Neuronal stem cell (in vitro differentiated cells): ENCODE measurements around the gene CFAP221.

Experiments used
- DNase-seq: peaks from one replicate; pipeline ENCODE4 v3.0.0-alpha.2; 2013; ENCODE audit warnings: low spot score
- H2AFZ ChIP-seq: one replicate; pipeline ENCODE4 v1.6.1; 2013; ENCODE audit warnings: mild to moderate bottlenecking, low read length, inconsistent platforms
- H2AK5ac ChIP-seq: 2 replicates; pipeline ENCODE4 v1.6.1; 2013; ENCODE audit warnings: low read depth, mild to moderate bottlenecking, inconsistent platforms, low read length, moderate library complexity, mixed read lengths
- H2BK120ac ChIP-seq: 2 replicates; pipeline ENCODE4 v1.6.1; 2013; ENCODE audit warnings: low read depth, mild to moderate bottlenecking, inconsistent platforms, low read length, moderate library complexity, mixed read lengths
- H2BK12ac ChIP-seq: one replicate; pipeline ENCODE4 v1.6.1; 2013; ENCODE audit warnings: low read length, inconsistent platforms
- H2BK15ac ChIP-seq: 2 replicates; pipeline ENCODE4 v1.6.1; 2013; ENCODE audit warnings: mild to moderate bottlenecking, low read length, inconsistent platforms, mixed read lengths
- H2BK5ac ChIP-seq: one replicate; pipeline ENCODE4 v1.6.1; 2013; ENCODE audit warnings: inconsistent platforms, mild to moderate bottlenecking, low read length, moderate library complexity
- H3K14ac ChIP-seq: one replicate; pipeline ENCODE4 v1.6.1; 2013; ENCODE audit warnings: low read length, inconsistent platforms
- H3K18ac ChIP-seq: 2 replicates; pipeline ENCODE4 v1.6.1; 2013; ENCODE audit warnings: low read length, inconsistent platforms
- H3K23ac ChIP-seq: 2 replicates; pipeline ENCODE4 v1.6.1; 2013; ENCODE audit warnings: low read depth, mild to moderate bottlenecking, mixed read lengths, low read length, inconsistent platforms; ENCODE audit not compliant: poor library complexity
- H3K27ac ChIP-seq: replicated peaks from 3 replicates; pipeline ENCODE4 v1.5.1; 2013; ENCODE audit warnings: low read length, inconsistent platforms
- H3K27me3 ChIP-seq, 3 experiments: 2 replicates each; pipeline ENCODE4 v1.6.1; 2013; ENCODE audit warnings: low read length in 3 of 3, mild to moderate bottlenecking in 2 of 3, inconsistent platforms in 1 of 3, low read depth in 1 of 3, mixed read lengths in 1 of 3, moderate library complexity in 1 of 3; ENCODE audit not compliant: control insufficient read depth in 3 of 3, insufficient read depth in 3 of 3
- H3K36me3 ChIP-seq, 2 donors: replicated peaks in 1 of 2; 2 replicates each; pipeline ENCODE4 v1.6.1; 2013; ENCODE audit warnings: low read length in 2 of 2; ENCODE audit not compliant: control insufficient read depth in 2 of 2, insufficient read depth in 2 of 2
- H3K4ac ChIP-seq: 2 replicates; pipeline ENCODE4 v1.6.1; 2013; ENCODE audit warnings: inconsistent platforms, mild to moderate bottlenecking, low read length, moderate library complexity
- H3K4me1 ChIP-seq, 2 donors: 1 replicate in 1 of 2; 2 replicates in 1 of 2; pipeline ENCODE4 v1.6.1; 2013; ENCODE audit warnings: low read length in 2 of 2, low read depth in 1 of 2; ENCODE audit not compliant: control insufficient read depth in 2 of 2, insufficient read depth in 1 of 2
- H3K4me2 ChIP-seq: one replicate; pipeline ENCODE4 v1.6.1; 2013; ENCODE audit warnings: mild to moderate bottlenecking, low read length, inconsistent platforms; ENCODE audit not compliant: insufficient read depth, poor library complexity, severe bottlenecking
- H3K4me3 ChIP-seq, 2 donors: 2 replicates each; pipeline ENCODE4 v1.5.1; 2013; ENCODE audit warnings: low read length in 2 of 2, mild to moderate bottlenecking in 2 of 2, inconsistent platforms in 1 of 2, moderate library complexity in 1 of 2
- H3K79me1 ChIP-seq: one replicate; pipeline ENCODE4 v1.6.1; 2013; ENCODE audit warnings: low read depth, mild to moderate bottlenecking, inconsistent platforms, low read length, moderate library complexity
- H3K9ac ChIP-seq: one replicate; pipeline ENCODE4 v1.6.1; 2013; ENCODE audit warnings: mild to moderate bottlenecking, low read depth, low read length, inconsistent platforms; ENCODE audit not compliant: poor library complexity
- H3K9me3 ChIP-seq, 2 donors: replicated peaks in 1 of 2; 2 replicates each; pipeline versions ENCODE3 to v1.6.1; 2013; ENCODE audit warnings: low read length in 2 of 2, mild to moderate bottlenecking in 2 of 2, inconsistent platforms in 1 of 2, low read depth in 1 of 2, mixed read lengths in 1 of 2, moderate library complexity in 1 of 2; ENCODE audit not compliant: control insufficient read depth in 2 of 2, insufficient read depth in 1 of 2
- H4K8ac ChIP-seq: one replicate; pipeline ENCODE4 v1.6.1; 2013; ENCODE audit warnings: low read depth, mild to moderate bottlenecking, inconsistent platforms, low read length, moderate library complexity
- H4K91ac ChIP-seq: one replicate; pipeline ENCODE4 v1.6.1; 2013; ENCODE audit warnings: low read length, low read depth, mild to moderate bottlenecking, inconsistent platforms; ENCODE audit not compliant: poor library complexity
- WGBS, 2 donors: extraction: QIAGEN DNeasy Blood & Tissue Kit; methylation state at CpG; one replicate each; pipeline ENCODE4 v1.1.7; 2013; ENCODE audit warnings: missing lambda C conversion rate in 2 of 2, mixed read lengths in 1 of 2; ENCODE audit not compliant: insufficient read length in 2 of 2, insufficient replicate concordance in 1 of 2; ENCODE audit errors: extremely low coverage in 2 of 2; 5-methylcytosine and 5-hydroxymethylcytosine counted together

Gene CFAP221

DNA sequence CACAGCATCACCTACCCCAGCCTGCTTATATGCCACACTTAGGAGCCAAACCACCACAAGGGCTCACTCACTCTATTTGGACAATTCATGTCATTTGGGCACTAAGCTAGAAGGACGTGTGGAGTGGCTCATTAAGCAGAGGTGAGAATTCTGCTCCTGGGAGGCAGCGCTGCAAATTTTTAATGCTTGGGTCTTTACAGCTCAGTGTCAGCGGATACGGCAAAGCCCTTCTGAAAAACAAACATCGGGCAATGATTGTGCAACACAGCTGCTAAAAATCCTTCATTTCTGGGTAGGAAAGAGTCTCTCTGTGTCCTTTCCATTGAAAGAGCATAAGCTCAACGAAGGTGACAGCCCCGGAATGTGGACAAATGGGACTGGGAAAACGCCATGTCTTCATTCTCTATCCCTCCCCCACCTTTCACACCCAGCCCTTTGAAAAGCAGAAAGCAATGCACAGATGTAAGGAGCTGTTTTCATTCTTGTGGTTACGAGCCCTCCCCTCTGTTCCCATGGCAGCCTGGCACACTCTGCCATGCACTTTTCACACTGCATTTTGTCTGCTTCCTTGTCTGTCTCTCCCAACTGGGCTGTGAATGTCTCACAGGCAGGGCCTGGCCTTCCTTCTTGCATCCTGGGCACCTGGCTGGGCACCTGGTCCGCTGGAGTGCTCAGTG, 150.7 kb downstream of the CFAP221 start:
- H3K79me1 ChIP-seq = no peaks in the 10 kb centered on the region
- no peak overlapping the region for H2AK5ac ChIP-seq
- H4K91ac ChIP-seq = no peak overlapping the region
- peaks cover 0 to 3% of the 10 kb centered on the region in 2 donors for H3K36me3 ChIP-seq
- no peak overlapping the region for H2BK120ac ChIP-seq
- peaks cover 0 to 2% of the 10 kb centered on the region in 2 donors for H3K9me3 ChIP-seq
- H3K9ac ChIP-seq = peak overlapping the region; percentile 47
- no peak overlapping the region for H2BK5ac ChIP-seq
- peaks cover 34 to 39% of the 10 kb centered on the region in 2 donors for H3K4me1 ChIP-seq
- no peak overlapping the region for H3K4ac ChIP-seq
- no peak overlapping the region for H3K14ac ChIP-seq
- no peak overlapping the region for H2BK15ac ChIP-seq
- H3K27me3 ChIP-seq = no peaks in the 10 kb centered on the region
- no CpG with 5 or more reads among the region's 10 CpGs for WGBS, 2 donors
- H2BK12ac ChIP-seq = no peak overlapping the region
- no peak overlapping the region for H3K4me3 ChIP-seq
- no peak overlapping the region for H4K8ac ChIP-seq
- H3K18ac ChIP-seq = peak overlapping the region; percentile 87
- DNase-seq = no peak
- H3K23ac ChIP-seq = no peak overlapping the region
- peak overlapping the region; percentile 15 for H3K27ac ChIP-seq
- peak overlapping the region; percentile 79 for H2AFZ ChIP-seq
- no peak overlapping the region for H3K4me2 ChIP-seq

DNA sequence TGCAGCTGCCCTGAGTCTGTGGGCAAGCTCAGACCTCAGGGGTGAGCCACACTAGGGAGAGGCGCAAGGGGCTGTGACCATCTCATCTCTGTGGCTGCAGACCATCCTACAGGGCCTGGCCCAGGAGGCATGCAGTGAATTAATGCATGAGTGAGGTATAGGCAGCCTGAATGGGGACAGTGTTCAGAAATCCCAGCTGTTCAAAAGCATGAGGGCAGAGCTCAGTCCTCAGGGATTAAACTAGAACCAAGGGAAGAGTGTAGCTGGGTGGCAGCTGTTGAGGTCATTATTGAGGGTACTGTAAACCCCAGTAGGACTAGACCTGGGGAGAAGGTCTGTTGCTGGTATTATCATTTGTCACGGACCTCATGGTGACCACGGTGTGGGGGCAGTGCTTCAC, 151.8 kb downstream of the CFAP221 start:
- Histone ChIP-seq H2BK12ac (no peak overlapping the region), H2BK120ac (no peak overlapping the region), H3K4me3 (no peak overlapping the region), H3K79me1 (no peaks in the 10 kb centered on the region), H3K36me3 (peaks cover 0 to 3% of the 10 kb centered on the region in 2 donors), H2BK5ac (no peak overlapping the region), H3K4me1 (peaks cover 43 to 48% of the 10 kb centered on the region in 2 donors), H3K9ac (no peak overlapping the region), H3K4ac (no peak overlapping the region), H3K14ac (no peak overlapping the region), H4K91ac (no peak overlapping the region), H3K27ac (no peak overlapping the region), H3K18ac (peak overlapping the region; percentile 45), H4K8ac (no peak overlapping the region), H2BK15ac (no peak overlapping the region), H3K4me2 (no peak overlapping the region), H3K9me3 (peaks cover 0 to 2% of the 10 kb centered on the region in 2 donors), H2AFZ (no peak overlapping the region), H3K23ac (no peak overlapping the region), H2AK5ac (no peak overlapping the region), H3K27me3 (no peaks in the 10 kb centered on the region)
- no peak for DNase-seq
- WGBS, 2 donors = no CpG with 5 or more reads among the region's 3 CpGs

DNA sequence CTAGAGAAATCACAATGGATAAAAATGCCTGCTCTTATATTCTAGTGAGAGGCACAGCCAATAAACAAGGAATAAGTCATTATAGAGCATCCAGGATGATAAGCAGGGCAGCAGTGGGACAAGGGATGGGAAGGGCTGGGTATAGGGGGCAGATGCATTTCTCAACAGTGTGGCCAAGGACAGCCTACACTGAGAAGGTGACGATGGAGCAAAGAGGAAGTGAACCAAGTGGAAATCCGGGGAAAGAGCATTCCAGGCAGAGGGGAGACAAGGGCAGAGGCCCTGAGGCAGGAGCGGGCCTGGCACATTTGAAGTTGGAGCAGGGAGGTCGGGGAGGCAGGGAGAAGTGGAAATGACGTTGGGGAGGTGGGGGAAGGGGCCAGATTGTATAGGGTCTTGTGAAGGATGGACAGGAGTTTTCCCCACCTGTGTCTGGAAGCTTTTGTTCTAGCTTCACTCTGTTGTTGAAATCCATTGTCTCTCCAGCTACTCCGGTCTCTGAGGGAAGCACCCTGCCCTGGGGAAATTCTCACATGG, 152.3 kb downstream of the CFAP221 start:
- no CpG with 5 or more reads among the region's 6 CpGs for WGBS, 2 donors

DNA sequence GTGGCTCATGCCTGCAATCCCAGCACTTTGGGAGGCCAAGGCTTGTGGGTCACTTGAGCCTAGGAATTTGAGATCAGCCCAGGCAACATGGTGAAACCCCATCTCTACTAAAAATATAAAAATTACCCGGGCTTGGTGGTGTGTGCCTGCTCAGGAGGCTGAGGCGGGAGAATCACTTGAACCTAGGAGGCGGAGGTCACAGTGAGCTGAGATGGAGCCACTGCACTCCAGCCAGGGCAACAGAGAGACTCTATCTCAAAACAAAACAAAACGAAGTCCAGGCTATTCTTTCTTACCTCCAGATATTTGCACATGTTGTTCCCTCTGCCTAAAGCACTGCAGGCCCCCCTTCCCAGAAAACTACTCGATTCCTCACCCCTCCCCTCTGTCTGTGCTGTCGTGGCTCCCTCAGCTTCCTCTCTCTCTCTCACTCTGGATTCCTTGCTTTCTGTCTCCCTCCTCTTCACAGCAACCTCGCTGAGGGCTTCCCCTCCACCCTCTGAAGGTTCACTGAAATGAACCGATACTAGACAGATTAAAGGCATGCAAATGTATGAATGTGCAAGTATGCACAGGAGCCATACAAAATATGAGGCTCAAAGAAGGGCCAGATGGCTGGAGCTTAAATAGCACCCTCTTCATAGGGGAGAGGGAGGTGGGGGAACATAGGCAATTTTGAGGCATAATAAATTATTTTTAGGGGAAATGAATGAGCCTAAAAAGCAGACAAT, 153.2 kb downstream of the CFAP221 start:
- Histone ChIP-seq H4K8ac (no peak overlapping the region), H3K36me3 (peaks cover 0 to 3% of the 10 kb centered on the region in 2 donors), H3K9ac (no peak overlapping the region), H3K27ac (no peak overlapping the region), H3K4me1 (peaks cover 45 to 52% of the 10 kb centered on the region in 2 donors), H4K91ac (no peak overlapping the region), H2BK5ac (no peak overlapping the region), H3K79me1 (no peaks in the 10 kb centered on the region), H2BK15ac (no peak overlapping the region), H3K23ac (no peak overlapping the region), H2BK12ac (no peak overlapping the region), H3K9me3 (peaks cover 0 to 2% of the 10 kb centered on the region in 2 donors), H2BK120ac (no peak overlapping the region), H3K27me3 (no peaks in the 10 kb centered on the region), H2AK5ac (no peak overlapping the region), H2AFZ (peak overlapping the region; percentile 58), H3K4me2 (no peak overlapping the region), H3K18ac (no peak overlapping the region), H3K14ac (no peak overlapping the region), H3K4ac (no peak overlapping the region), H3K4me3 (no peak overlapping the region)
- DNase-seq = no peak
- no CpG with 5 or more reads among the region's 8 CpGs for WGBS, 2 donors

More for the DNA sequence above, 152.3 kb downstream of the CFAP221 start:
- H3K27me3 ChIP-seq = no peaks in the 10 kb centered on the region
- no peak overlapping the region for H3K4me2 ChIP-seq
- H3K18ac ChIP-seq = no peak overlapping the region
- no peak overlapping the region for H3K23ac ChIP-seq
- H3K4me3 ChIP-seq = no peak overlapping the region
- H3K9ac ChIP-seq = no peak overlapping the region
- no peak overlapping the region for H3K14ac ChIP-seq
- DNase-seq = no peak
- no peak overlapping the region for H2BK15ac ChIP-seq
- H3K27ac ChIP-seq = no peak overlapping the region
- H2AFZ ChIP-seq = no peak overlapping the region
- no peak overlapping the region for H2BK12ac ChIP-seq
- peaks cover 0 to 2% of the 10 kb centered on the region in 2 donors for H3K9me3 ChIP-seq
- no peak overlapping the region for H2AK5ac ChIP-seq
- H4K91ac ChIP-seq = no peak overlapping the region
- H2BK5ac ChIP-seq = no peak overlapping the region
- H3K4ac ChIP-seq = no peak overlapping the region
- H3K4me1 ChIP-seq = peaks cover 45 to 51% of the 10 kb centered on the region in 2 donors
- H3K36me3 ChIP-seq = peaks cover 0 to 3% of the 10 kb centered on the region in 2 donors
- H4K8ac ChIP-seq = no peak overlapping the region
- H2BK120ac ChIP-seq = no peak overlapping the region
- no peaks in the 10 kb centered on the region for H3K79me1 ChIP-seq
